ENCODE data around the gene GLRX3. TPM values are rescaled to one million over a fixed set of nuclear protein-coding genes. Genes with fewer than 3 reads are reported as not detected.

The GLRX3 gene
- total and polyA plus RNA-seq, 10 of the 15 experiments (the other 5 are each of a cell fraction or from before 2014, with no cell fraction given), result 94.7 to 209 (median 131) TPM

DNA sequence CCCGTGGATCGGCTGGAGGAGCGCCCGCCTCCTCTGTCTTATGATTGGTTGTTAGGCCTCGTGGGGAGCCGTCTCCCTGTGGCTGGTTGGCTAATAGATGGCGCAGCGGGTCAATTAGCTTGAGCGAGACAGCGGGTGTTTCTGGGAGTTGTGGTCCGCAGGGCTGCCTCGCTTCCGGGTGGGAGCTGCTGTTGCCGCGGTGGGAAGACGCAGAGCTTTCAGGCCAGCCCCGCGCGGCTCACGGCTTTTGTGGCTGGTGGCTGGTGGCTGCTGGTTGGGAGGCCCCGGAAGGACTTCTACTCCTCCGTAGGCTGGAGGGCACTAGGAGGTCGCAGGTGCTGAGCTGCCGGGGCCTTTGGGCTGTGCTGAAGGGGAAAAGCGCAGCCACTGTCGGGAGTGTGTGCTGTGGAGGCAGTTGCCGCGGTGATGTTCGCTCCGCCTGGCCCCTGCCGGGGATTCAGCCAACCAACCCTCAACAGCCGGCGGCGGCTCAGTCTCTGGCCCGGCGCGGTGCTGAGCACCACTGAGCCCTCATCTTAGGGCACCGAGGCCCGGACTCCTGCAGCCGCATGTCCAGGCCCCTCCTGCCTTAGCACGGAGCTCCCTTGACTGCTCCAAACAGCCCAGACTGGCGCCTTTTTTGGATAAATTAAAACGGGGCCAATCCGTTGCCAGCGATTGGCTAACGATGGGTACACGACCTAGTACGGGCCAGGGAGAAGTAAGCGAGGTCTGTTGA, 24.9 kb upstream of the GLRX3 start (continued):
- peak; percentile 65 for TF ChIP-seq GATAD2B (conservative IDR thresholded peaks at IDR 0.05; ENCODE audit: low read depth)

DNA sequence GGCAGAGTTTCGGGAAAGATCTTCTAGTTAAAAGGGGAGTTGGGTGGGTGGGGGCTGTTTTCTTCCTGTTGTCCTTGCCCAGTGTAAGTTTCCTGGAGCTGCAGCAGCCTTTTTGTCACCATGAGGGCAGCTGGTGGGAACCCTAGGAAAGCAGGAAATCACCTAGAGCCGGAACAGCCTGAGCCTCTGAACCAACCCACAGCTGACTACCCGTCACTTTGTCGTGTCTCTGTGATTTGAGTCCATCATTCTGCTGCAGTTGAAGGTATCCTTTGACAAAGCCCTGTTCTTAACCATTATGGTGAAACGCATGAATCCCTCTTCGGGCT, 24.4 kb upstream of the GLRX3 start:
- Histone ChIP-seq H3K9me3 (replicated peaks; ENCODE audit: control insufficient read depth, insufficient read depth, low read length) (no peaks in the 10 kb centered on the region; the same call in 2 of the 3 replicates), H4K20me1 (ENCODE audit: control insufficient read depth, insufficient read depth) (no peaks in the 10 kb centered on the region), H3K4me2 (ENCODE audit: control insufficient read depth, insufficient read depth) (peak overlapping the region; percentile 100), H3K79me2 (ENCODE audit: control insufficient read depth, insufficient read depth, low read length) (peaks cover 16% of the 10 kb centered on the region), H3K4me1 (ENCODE audit: control insufficient read depth, insufficient read depth, low read length) (peaks cover 17% of the 10 kb centered on the region), H3K36me3 (ENCODE audit: control insufficient read depth in 2 of 2, insufficient read depth in 2 of 2, low read length in 1 of 2) (no peaks in the 10 kb centered on the region), H3K4me3 (peak overlapping the region; percentile 84), H3K27ac (ENCODE audit: control insufficient read depth, insufficient read depth) (peak overlapping the region; percentile 87), H2AFZ (ENCODE audit: control insufficient read depth, low read depth, low read length) (peak overlapping the region; percentile 83), H3K27me3 (replicated peaks in 1 of 2; ENCODE audit: control insufficient read depth in 2 of 2, insufficient read depth in 2 of 2, low read length in 1 of 2) (no peaks in the 10 kb centered on the region), H3K9ac (ENCODE audit: control insufficient read depth, insufficient read depth, low read length) (peak overlapping the region; percentile 90)
- SMC1A ChIA-PET (ENCODE audit: uncharacterized antibody, unreplicated experiment), result interaction anchor here (0.9 to 3.1 kb wide), 5 partner anchors 10 to 28 kb away, joined by 3 to 19 read pairs (median 11); partner anchors contain the start of gene GLRX3
- RAD21 ChIA-PET (ENCODE audit: unreplicated experiment), result interaction anchor here (0.7 to 3.1 kb wide), 4 partner anchors 16 to 48 kb away, joined by 3 to 55 read pairs (median 6); partner anchors contain the start of gene GLRX3
- TF ChIP-seq FOS (IDR thresholded peaks at IDR 0.05; ENCODE audit: borderline replicate concordance, extremely low read depth, insufficient read length), result no peak
- no peak for TF ChIP-seq GATAD2B (conservative IDR thresholded peaks at IDR 0.05; ENCODE audit: low read depth)
- no peak for TF ChIP-seq IKZF2 (IDR thresholded peaks at IDR 0.05)
- no peak for TF ChIP-seq EGR1 (IDR thresholded peaks at IDR 0.05; ENCODE audit: borderline replicate concordance in 1 of 2, low read depth in 2 of 2, low read length in 2 of 2)
- TF ChIP-seq SIN3A (IDR thresholded peaks at IDR 0.05; ENCODE audit: low read depth, low read length), result 0 out of 2 replicates have a peak, but pooled peaks have one; percentile 6
- TF ChIP-seq, protein P1, sequence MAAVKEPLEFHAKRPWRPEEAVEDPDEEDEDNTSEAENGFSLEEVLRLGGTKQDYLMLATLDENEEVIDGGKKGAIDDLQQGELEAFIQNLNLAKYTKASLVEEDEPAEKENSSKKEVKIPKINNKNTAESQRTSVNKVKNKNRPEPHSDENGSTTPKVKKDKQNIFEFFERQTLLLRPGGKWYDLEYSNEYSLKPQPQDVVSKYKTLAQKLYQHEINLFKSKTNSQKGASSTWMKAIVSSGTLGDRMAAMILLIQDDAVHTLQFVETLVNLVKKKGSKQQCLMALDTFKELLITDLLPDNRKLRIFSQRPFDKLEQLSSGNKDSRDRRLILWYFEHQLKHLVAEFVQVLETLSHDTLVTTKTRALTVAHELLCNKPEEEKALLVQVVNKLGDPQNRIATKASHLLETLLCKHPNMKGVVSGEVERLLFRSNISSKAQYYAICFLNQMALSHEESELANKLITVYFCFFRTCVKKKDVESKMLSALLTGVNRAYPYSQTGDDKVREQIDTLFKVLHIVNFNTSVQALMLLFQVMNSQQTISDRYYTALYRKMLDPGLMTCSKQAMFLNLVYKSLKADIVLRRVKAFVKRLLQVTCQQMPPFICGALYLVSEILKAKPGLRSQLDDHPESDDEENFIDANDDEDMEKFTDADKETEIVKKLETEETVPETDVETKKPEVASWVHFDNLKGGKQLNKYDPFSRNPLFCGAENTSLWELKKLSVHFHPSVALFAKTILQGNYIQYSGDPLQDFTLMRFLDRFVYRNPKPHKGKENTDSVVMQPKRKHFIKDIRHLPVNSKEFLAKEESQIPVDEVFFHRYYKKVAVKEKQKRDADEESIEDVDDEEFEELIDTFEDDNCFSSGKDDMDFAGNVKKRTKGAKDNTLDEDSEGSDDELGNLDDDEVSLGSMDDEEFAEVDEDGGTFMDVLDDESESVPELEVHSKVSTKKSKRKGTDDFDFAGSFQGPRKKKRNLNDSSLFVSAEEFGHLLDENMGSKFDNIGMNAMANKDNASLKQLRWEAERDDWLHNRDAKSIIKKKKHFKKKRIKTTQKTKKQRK (IDR thresholded peaks at IDR 0.05; ENCODE audit: low read depth, low read length), result peak; percentile 34; the same call in 1 of the 2 replicates
- POLR2A ChIA-PET, result interaction anchor here (1.1 to 3.1 kb wide), 3 partner anchors 15 to 30 kb away, joined by 14 to 48 read pairs (median 17); partner anchors contain the start of gene GLRX3
- no TSS peak for BruUV-seq (replicated peaks)
- ATAC-seq (no peak; the same call in 2 of the 3 replicates), DNase-seq (ENCODE audit: low read depth, low spot score) (no peak), FAIRE-seq (no peak)
- CTCF ChIA-PET, result interaction anchor here (1.4 to 3.9 kb wide), 4 partner anchors 12 to 25 kb away, joined by 3 to 45 read pairs (median 23); partner anchors contain the start of gene GLRX3
- WGBS (ENCODE audit: insufficient coverage, insufficient replicate concordance, low lambda C conversion rate, missing lambda C conversion rate), result 50% methylated on average over 6 of the region's 6 CpGs
- in situ Hi-C loops (cut with MboI), result loop anchor here (10.0 to 25.0 kb wide), 2 partner anchors 647 to 1075 kb away; partner anchors contain the start of gene MGMT
- intact Hi-C loops (cut with micrococcal nuclease; ENCODE audit: unreplicated experiment), result no loop called here
